Mesodermal cell (in vitro differentiated cells): Measurements from ENCODE around the gene ANKRD29. TPM values are rescaled to one million over a fixed set of nuclear protein-coding genes. Genes with fewer than 3 reads are reported as not detected.
A peak's percentile ranks its signal among the peaks of the same experiment; 100 is the strongest.

Source experiments
- H3K27ac ChIP-seq: 2 replicates; pipeline ENCODE4 v1.7.0; 2013; ENCODE audit warnings: mild to moderate bottlenecking, low read depth, low read length, moderate library complexity; ENCODE audit not compliant: severe bottlenecking
- H3K36me3 ChIP-seq: 2 replicates; pipeline ENCODE4 v1.7.1; 2013; ENCODE audit warnings: mild to moderate bottlenecking, low read length, moderate library complexity; ENCODE audit not compliant: control insufficient read depth, insufficient read depth
- H3K4me1 ChIP-seq: one replicate; pipeline ENCODE4 v1.7.1; 2013; ENCODE audit warnings: mild to moderate bottlenecking, low read length; ENCODE audit not compliant: insufficient read depth, control insufficient read depth, poor library complexity, severe bottlenecking
- H3K4me3 ChIP-seq: 2 replicates; pipeline ENCODE4 v1.7.0; 2013; ENCODE audit warnings: low read length, control low read depth, mild to moderate bottlenecking; ENCODE audit not compliant: insufficient read depth, poor library complexity, severe bottlenecking; ENCODE audit errors: extremely low read depth
- H3K9me3 ChIP-seq: 2 replicates; pipeline ENCODE4 v1.7.1; 2013; ENCODE audit warnings: mild to moderate bottlenecking, low read length, moderate library complexity; ENCODE audit not compliant: control insufficient read depth
- WGBS, 2 experiments: methylation state at CpG; one replicate each; pipeline ENCODE4 v1.1.5; 2013; ENCODE audit warnings: missing lambda C conversion rate in 2 of 2; ENCODE audit not compliant: insufficient coverage in 2 of 2; 5-methylcytosine and 5-hydroxymethylcytosine counted together
- polyA plus RNA-seq, 2 experiments: library from polyadenylated mRNA; stranded (reverse); fragments of 50-300 nt; gene quantifications; one replicate each; pipeline ENCODE4 v1.2.3, GENCODE V29; 2013

The ANKRD29 gene, protein sequence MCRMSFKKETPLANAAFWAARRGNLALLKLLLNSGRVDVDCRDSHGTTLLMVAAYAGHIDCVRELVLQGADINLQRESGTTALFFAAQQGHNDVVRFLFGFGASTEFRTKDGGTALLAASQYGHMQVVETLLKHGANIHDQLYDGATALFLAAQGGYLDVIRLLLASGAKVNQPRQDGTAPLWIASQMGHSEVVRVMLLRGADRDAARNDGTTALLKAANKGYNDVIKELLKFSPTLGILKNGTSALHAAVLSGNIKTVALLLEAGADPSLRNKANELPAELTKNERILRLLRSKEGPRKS
- polyA plus RNA-seq (2013, experiment 1 of 2): 0.88 TPM
- 0.30 TPM for polyA plus RNA-seq (2013, experiment 2 of 2)

DNA sequence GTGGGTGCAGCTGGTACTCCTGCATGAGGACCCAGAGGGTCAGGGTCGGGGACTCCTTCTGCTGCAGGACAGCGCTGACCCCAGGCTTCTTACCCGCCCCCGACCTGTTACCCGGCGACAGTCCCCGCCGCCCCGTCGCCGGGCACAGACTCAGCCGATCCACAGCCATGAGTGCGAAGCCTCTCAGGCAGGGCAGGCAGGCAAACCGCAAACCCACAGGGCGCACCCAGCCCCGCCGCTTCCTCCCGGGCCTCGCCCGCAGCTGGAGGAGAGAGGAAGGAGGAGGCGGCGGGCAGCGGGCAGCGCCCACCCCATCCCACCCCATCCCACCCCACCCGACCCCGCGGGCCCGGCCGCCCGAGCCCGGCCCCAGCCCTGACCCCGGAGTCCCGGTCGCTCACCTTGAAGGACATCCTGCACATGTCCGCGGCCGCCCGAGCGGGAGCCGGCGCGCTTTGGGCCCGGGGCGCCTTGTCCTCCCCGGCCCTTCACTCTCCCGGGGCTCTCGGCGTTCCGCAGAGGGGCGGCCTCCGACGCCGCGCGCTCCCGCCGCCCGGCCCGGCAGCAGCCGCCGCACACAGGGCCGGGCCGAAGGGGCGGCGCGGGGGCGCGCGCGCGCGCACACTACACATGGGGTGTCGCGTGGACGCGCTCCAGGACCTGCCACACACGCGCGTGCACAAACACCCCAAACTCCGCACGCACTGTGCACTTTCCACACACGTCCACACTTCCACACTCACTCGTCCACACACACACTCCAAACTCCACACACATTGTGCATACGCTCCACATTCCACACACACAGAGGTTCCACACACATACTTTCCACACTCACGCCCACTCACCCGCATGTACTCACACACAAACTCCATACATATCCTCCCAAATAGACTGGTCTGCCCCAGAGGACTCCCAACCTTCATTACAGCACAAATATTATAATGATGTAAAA, at the start of gene ANKRD29:
ANKRD29 (minus strand) TSS at position 603 of the 955 bp plus-strand sequence; CDS start at position 422, 181 bp downstream.
- peak within 1 kb of the TSS; percentile 28 for H3K4me3 ChIP-seq
- H3K4me1 ChIP-seq: peaks cover 4% of the 10 kb centered on the region
- WGBS, 2 experiments: 5% methylated on average over 67 of the region's 86 CpGs
- no peaks in the 10 kb centered on the region for H3K36me3 ChIP-seq
- no peaks in the 10 kb centered on the region for H3K9me3 ChIP-seq
- H3K27ac ChIP-seq: no peak within 1 kb of the TSS

DNA sequence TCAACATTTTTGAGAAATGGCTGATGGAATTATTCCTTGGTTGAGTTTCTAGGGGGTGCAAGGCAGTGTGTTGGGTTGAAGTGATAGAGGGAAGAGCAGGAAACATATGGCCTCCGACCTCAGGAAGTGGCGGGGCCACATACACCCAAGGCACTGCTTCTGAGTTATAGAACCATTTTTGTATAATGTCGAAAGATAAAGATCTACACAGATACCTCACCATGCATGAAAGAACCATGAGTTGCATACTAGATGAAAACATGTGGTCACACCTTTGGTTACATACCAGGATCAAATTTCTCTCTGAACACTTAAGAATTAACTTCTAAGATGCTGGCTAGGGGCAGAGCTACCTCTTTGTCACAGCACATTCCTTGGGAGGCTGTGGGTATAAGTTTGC, 49.7 kb upstream of the ANKRD29 start:
- Histone ChIP-seq H3K4me1 (peaks cover 25% of the 10 kb centered on the region), H3K4me3 (no peak overlapping the region), H3K27ac (no peak overlapping the region), H3K36me3 (no peaks in the 10 kb centered on the region), H3K9me3 (no peaks in the 10 kb centered on the region)
- WGBS, 2 experiments: 100% methylated on average over 3 of the region's 3 CpGs; no CpG with 5 or more reads in 1 of the 2 experiments

DNA sequence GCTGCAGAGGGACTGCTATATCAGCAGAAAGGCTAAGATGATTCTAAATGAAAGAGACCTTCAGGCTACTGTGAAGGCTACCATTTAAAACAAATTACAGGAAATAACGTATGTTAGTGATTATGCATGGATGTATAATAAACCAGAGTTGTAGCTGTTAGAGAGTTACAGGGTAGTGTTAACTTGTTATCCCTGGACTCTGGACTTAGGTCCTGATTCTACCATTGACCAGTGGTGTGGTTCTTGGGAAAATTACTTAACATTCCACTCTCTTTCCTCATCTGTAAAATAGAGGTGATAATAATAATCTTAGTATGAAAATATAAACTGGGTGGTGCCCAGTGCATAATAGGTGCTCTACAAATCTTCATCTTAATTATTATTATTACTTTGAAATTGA, 48.7 kb upstream of the ANKRD29 start:
- Histone ChIP-seq H3K9me3 (no peaks in the 10 kb centered on the region), H3K27ac (no peak overlapping the region)
- WGBS, 2 experiments: 100% methylated on average over 1 of the region's 1 CpG; no CpG with 5 or more reads in 1 of the 2 experiments

DNA sequence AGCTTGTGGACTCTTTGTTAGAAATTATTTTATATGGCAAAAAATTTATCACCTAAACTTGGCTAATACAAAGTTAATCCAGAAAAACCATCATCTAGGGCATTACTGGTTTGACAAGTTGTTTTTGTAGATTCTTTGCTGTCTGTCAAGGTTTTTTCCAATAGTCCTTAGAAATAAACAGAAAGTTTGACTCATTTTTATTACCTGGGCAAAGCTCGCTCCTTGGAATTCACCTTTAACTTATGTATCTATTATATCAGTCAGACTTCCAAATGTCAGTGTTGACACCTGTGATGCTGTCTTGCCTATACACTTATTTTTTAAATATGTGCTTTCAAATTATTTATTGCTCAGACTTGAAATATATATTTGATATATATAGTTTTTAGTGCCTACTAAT, 48.2 kb upstream of the ANKRD29 start:
- no peak overlapping the region for H3K27ac ChIP-seq
- H3K36me3 ChIP-seq: no peaks in the 10 kb centered on the region

More for the DNA sequence above, 48.7 kb upstream of the ANKRD29 start:
- Histone ChIP-seq H3K4me3 (no peak overlapping the region), H3K4me1 (peaks cover 18% of the 10 kb centered on the region), H3K36me3 (no peaks in the 10 kb centered on the region)

DNA sequence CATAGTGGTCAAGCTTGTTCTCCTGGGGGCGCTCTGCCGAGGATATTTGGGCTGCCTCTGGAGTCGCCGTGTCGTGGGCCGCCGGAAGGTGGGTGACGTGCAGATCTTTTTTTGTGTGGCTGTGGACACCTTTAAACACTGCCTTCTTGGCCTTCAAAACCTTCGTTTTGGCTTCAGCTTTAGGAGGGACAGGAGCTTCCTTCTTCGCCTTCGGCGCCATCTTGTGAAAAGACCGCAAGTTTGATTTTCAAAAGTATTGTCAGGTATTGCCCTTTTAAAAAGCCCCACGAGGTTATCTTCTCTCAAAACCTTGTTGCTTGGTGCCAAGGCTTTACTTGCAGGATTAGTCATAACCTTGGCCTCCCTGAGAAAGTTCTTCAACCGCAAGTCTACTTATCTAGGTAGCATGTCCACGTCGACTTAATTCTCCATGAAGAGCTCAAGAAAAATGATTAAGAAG, 47.4 kb upstream of the ANKRD29 start:
- no peaks in the 10 kb centered on the region for H3K36me3 ChIP-seq
- H3K4me1 ChIP-seq: peaks cover 4% of the 10 kb centered on the region
- WGBS, 2 experiments: 90% methylated on average over 15 to 17 of the region's 17 CpGs
- no peaks in the 10 kb centered on the region for H3K9me3 ChIP-seq
- no peak overlapping the region for H3K4me3 ChIP-seq
- no peak overlapping the region for H3K27ac ChIP-seq

More for the DNA sequence above, 48.2 kb upstream of the ANKRD29 start:
- no peaks in the 10 kb centered on the region for H3K9me3 ChIP-seq
- peaks cover 13% of the 10 kb centered on the region for H3K4me1 ChIP-seq
- no peak overlapping the region for H3K4me3 ChIP-seq
- no CpG with 5 or more reads among the region's 1 CpG for WGBS, 2 experiments

DNA sequence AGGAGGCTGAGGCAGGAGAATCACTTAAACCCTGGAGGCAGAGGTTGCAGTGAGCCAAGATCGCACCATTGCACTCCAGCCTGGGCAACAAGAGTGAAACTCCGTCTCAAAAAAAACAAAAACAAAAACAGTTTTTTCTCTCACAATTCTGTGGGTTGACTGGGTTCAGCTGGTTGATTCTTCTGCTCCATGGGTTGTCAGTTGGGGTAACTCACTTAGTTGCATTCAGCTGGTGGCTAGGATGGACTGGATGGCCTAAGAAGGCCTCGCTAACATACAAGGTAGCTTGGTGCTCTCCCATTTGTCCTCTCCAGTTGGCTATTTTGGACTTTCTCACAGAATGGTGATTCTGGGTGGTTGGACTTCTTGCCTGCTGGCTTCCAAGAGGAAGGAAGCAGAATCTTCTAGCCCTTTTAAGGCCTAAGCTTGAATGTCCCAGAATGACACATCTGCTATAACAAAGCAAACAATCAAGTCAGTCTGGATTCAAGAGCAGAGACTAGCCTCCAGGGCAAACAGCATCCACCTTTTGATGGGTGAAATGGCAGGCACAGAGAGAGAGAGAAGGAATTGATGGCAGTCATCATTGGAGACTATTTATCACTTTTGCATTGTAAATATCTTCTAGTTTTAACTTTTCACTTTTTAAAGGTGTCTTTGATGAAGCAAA, 44.4 kb upstream of the ANKRD29 start:
- Histone ChIP-seq H3K36me3 (no peaks in the 10 kb centered on the region), H3K4me3 (no peak overlapping the region), H3K27ac (no peak overlapping the region), H3K9me3 (no peaks in the 10 kb centered on the region), H3K4me1 (no peaks in the 10 kb centered on the region)
- 100% methylated on average over 1 to 2 of the region's 3 CpGs for WGBS, 2 experiments

DNA sequence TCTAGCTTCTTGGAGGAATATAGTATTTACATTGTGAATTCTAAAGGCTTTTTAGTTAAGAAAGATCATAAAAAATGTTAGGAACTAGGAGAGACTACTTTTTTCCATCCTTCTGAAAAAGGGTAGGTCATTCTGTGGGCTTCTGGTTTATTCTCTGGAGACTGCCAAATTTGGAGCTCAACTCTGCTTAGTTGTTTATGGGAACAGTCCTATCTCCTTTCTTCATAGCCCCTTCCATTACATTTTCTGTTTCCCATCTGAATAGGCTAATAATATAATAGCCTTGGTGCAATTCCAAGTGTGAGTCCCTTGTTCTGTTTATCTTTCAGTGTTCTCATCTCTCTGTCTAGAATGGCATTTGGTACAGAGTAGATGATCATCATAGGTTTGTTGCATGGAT, 42.1 kb upstream of the ANKRD29 start:
- Histone ChIP-seq H3K4me3 (no peak overlapping the region), H3K4me1 (no peaks in the 10 kb centered on the region), H3K27ac (no peak overlapping the region), H3K36me3 (no peaks in the 10 kb centered on the region), H3K9me3 (no peaks in the 10 kb centered on the region)

DNA sequence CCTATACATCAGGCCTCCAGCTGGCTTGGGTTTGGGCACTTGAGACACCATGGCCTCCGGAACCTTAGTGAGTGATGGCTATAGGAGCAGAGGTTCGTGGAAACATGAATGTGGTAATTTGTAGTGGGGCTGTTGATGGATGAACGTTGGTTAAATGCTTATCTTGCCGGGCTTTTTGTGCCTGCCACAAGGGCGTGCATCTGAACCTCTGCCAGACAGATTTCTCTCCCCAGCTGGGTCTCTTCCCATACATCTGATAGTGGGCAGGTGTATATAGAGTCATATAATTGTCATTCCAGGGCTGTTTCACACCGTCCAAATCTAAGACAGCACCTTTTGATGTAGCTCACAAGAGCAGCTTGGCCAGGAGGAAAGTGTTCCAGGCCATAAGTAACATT, 41.3 kb upstream of the ANKRD29 start:
- Histone ChIP-seq H3K27ac (no peak overlapping the region), H3K9me3 (no peaks in the 10 kb centered on the region), H3K36me3 (no peaks in the 10 kb centered on the region), H3K4me3 (no peak overlapping the region), H3K4me1 (no peaks in the 10 kb centered on the region)
- WGBS, 2 experiments: 93 to 94% methylated on average over 2 to 3 of the region's 6 CpGs

DNA sequence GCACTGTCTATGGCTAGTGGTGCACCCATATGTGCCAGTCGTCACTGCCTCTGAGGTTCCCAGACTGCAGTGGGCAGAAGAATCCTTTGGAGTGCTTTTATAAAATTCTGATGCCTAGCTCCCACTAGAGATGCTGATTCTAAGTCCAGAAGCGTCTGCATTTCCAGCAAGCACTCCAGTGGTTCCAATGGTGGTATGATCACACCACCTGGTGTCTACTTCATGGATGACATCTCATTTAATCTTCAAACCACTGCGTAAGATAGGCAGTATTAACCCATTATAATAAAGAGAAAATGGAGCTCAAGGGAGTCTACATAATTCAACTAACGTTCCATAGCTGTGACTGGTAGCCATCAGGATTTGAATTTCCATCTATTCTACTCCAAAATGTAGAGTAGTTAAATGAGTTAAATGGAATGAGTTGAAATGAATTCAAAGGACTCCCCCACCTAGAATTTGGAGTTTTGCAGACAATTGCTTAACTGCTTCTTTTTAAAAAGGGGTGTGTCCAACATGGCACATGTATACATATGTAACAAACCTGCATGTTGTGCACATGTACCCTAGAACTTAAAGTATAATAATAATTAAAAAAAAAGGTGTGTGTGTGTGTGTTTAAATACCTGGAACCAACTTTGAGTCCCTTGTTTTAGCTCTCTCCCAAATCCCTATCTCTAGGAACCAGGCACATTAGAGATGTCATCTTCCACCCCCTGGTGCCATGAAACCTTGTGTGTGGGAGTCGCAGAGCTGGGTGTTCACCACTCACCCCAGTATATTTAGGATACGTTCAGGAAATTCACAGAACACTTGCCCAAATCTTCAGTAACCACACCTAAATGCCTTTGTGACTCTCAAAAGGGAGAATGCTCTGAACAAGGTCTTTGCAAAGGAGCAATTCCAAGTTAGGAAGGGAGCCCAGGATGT, 40.6 kb upstream of the ANKRD29 start:
- H3K4me3 ChIP-seq: no peak overlapping the region
- 86 to 90% methylated on average over 3 to 4 of the region's 6 CpGs for WGBS, 2 experiments
- no peaks in the 10 kb centered on the region for H3K9me3 ChIP-seq
- no peaks in the 10 kb centered on the region for H3K4me1 ChIP-seq
- H3K27ac ChIP-seq: no peak overlapping the region
- no peaks in the 10 kb centered on the region for H3K36me3 ChIP-seq

DNA sequence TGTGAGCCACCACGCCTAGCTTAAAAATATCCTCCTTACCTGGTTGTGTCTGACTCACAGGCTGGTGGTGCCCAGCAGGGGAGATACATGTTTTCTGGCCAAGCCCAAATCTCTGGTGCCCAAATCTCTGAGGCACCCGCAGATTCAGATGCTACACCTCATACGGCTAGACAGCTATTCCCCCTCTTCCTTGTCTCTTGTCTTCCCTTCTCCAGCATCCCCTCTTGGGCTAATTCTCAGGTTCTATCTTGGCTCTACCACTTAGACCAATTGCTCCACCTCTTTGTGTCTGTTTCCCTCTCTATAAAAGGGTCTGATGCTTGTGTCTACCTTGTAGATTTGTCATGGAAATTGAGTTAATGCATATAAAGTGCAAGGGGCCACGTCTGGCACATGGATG, 39.9 kb upstream of the ANKRD29 start:
- H3K4me3 ChIP-seq: no peak overlapping the region
- H3K27ac ChIP-seq: no peak overlapping the region
- 78 to 94% methylated on average over 2 to 4 of the region's 4 CpGs for WGBS, 2 experiments
- no peaks in the 10 kb centered on the region for H3K4me1 ChIP-seq
- H3K9me3 ChIP-seq: no peaks in the 10 kb centered on the region
- H3K36me3 ChIP-seq: no peaks in the 10 kb centered on the region
